GM15510 (cell line): ENCODE results near the gene ABCC4.

Source experiments
- POLR2A ChIP-seq: IDR thresholded peaks from 3 replicates; pipeline ENCODE4 v1.6.1; 2011; ENCODE audit warnings: borderline replicate concordance; ENCODE audit not compliant: insufficient read length; ENCODE audit errors: extremely low read depth

Gene ABCC4

DNA sequence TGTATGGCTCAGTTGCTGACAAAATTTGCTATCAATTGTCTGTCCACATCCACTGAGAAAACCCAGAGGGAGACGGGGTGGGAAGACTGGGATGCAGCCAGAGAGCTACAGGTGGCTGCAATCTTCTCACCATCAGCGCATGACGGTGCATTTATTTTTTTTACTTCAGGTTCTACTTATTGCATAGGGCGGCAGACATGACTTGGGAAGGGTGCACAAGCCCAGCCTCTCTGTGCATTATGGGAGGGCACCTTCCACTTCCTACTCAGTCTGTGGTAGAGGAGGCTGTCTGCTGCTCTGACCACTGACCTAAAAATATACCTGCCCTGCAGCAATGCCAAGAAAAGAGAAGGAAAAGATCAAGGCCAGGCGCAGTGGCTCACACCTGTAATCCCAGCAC, 73.1 kb downstream of the ABCC4 start:
- TF ChIP-seq POLR2A: no peak

DNA sequence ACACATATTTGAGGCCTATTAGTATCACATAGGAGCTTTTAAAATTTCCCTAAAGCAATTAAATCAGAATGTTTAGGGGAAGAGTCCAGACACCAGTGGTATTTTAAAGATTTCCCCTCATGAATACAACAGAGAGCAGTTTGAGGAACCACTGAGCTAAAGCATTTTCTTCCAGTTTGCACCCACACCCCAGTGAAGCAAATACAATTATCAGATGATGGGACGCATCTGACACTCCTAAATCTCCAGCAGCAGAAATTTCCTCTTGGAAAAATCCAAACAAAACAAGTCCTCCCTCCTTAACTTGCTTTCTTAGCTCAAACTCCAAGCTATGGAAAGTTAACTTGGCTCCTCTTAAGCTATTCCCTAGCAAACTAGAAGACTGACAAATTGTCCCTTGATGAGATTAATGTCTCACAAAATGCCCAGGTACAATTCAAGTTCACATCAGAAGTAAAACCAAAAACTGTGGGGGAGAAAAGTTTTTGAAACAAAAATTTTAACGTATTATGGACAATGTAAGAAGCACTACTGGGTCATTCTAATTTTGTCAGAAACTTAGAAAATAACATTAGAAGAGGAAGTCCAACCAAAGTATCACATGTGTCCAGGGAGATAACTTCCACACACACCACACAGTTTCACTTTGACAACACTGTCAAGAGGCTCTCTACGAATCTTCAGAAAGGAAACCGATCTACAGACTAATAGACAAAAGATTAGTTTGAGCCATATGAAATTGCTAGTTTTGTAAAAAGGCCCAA, 74.1 kb downstream of the ABCC4 start:
- no peak for TF ChIP-seq POLR2A

DNA sequence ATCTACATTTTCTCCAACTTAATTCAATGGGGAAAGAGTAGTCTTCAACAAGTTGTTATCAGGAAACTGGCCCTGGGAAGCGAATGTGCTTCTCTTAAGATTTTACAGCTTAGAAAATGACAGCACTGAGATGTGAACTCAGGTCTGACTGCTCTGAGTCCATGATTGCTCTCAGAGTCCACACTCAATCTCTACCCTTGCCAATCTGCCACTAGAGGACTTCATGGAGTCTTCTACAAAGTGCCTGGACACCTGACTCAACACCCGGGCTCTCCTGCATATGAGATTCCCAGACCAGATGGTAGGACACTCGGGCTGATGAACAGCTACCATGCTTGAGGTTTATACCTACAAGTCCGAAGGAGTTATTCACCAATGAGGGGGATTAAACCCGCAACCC, 74.8 kb downstream of the ABCC4 start:
- TF ChIP-seq POLR2A: no peak

DNA sequence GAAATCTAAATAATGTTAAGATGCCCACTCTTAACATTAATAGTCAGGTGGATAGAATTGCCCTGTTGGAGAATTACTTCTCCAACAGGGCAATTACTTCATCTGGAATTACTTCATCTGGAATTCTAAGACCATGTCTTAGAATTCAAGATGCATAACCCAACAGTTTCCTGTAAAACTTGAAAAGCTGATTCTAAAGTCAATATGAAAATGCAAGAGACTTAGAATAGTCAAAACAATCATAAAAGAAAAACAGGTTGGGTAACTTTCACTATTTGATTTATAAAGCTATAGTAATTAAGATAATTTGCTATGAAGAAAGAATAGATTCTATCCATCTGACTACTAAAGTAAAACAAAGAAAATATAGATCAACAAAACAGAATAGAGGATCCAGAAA, 75.2 kb downstream of the ABCC4 start:
- no peak for TF ChIP-seq POLR2A

DNA sequence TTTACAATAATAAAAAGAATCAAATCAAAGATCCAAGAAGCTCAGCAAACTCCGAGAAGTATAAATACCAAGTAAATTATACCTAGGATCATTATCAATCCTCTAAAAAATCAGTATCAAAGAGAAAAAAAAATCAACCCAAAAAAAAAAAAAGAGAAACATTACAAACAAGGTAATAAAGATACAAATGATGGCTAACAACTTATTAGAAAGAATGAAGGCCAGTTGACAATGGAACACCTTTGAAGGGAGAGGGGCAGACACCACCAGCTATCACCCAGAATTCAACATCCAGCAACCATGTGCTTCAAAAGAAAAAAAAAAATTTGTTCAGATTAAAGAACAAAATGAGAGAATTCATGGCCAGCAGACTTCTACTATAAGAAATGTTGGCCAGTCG, 77.2 kb downstream of the ABCC4 start:
- no peak for TF ChIP-seq POLR2A

DNA sequence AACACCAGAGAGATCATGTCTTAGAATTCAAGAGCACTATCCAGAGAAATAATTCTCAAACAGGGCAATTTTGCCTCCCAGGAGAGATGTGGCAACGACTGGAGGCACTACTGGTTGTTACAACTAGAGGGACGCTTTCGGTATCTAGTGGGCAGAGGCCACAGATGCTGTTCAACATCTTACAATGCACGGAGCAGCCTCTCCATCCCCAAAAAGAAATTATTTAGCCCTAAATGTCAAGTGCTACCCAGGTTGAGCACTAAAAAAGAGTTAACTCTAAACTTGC, 78.6 kb downstream of the ABCC4 start:
- TF ChIP-seq POLR2A: no peak

DNA sequence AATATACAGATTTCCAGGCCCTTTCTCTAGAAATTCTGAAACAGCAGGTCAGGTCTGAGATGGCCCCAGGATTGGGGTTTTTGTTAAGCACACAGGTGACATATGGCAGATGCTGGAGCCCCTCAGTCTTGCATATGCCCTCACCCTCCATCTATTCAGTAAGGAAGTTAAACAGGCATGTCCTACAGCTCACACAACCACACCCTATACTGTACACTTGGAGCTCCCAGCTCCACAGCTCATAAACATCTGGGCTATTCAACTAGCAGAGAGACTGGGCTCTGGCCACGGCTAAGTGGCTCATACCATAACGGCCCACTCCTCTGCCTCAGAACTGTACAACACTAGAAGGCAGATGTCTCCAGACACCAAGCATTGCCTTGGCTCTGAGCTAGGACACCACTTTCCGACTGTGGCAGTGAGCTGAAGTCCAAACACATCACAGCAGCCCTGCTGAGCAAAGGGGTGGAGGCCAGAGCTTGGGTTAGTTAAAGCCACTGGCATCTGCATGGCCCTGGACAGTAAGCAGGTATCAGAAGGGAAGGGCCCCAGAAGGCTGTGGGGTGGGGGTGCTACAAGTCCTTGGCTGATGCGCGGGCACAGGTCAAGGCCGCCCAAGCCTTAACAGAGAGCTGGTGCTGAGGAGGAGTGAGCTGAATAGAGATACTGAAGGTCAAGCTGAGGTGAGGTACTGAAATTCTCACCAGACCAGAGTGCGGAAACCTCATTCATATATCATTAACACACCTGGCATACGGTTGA, 79.1 kb downstream of the ABCC4 start:
- TF ChIP-seq POLR2A: no peak

DNA sequence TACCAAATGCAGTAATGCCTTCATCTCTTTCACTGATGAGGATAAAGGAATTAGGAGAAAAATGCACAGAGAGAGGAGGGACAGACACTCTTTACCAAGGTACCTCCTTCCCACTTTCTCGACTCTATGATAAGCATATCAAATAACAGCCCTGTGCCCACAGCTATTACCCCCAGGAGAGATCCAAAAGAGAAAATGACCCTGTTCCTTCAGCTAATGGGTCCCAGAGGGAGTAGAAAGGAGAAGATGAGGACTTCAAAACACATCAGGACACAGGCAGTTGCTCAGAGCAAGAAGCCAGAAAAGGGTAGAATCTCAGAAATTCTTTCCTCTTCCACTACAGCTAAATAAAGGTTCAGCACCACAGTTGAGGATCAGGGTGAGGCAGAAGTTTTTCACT, 80.6 kb downstream of the ABCC4 start:
- no peak for TF ChIP-seq POLR2A

DNA sequence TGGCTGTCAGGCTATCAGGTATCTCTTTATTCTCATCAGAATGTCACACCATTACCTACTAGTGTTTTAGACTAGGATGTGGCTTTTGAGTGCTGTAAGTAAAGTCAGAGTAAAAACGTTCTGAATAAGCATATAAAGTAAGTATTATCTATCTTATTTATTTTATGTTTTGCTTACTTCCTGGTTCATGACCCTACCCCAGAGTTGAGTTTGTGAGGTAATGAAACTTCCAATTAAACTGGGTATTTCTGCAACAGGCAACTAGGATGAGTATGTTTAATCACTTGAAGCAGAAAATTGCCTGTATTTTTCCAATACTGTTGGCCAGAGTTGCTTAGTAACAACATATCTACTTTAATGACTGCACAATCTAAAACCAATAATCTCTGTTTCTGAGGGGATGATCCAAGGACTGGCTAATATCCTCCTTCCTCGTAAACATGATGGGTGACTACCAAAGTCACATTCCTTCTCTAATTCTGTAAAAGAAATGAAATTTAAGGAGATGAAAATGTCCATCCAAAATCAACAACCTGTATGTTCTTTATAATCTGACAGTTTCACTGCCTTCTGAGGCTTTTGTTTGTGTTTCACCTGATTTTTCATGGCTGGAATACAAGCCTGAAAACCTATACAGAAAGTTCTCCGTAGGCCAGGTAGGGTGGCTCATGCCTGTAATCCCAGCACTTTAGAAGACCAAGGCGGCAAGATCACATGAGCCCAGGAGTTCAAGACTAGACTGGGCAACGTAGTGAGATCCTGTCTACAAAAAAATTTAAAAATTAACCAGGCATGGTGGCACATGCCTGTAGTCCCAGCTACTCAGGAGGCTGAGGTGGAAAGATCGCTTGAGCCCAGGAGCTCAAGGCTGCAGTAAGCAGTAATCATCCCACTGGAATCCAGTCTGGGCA, 83.1 kb downstream of the ABCC4 start:
- no peak for TF ChIP-seq POLR2A

DNA sequence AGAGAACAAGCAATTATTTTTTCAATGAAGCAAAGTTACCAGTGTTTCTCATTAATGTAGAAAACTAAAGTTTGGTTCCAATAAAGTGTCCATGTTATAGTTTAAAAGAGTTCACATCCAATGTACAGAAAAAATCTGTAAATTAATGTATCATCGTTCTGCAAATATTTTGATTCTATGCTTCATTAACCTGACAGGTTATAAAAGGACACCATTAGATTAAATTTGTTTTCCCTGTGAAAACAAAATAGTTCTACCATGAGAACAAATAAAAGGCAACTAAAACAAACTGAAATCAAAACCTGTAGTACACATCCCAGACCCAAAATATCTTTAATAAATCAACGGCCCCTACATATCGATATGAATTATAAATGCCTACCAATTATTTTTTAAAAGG, 85.1 kb downstream of the ABCC4 start:
- no peak for TF ChIP-seq POLR2A

DNA sequence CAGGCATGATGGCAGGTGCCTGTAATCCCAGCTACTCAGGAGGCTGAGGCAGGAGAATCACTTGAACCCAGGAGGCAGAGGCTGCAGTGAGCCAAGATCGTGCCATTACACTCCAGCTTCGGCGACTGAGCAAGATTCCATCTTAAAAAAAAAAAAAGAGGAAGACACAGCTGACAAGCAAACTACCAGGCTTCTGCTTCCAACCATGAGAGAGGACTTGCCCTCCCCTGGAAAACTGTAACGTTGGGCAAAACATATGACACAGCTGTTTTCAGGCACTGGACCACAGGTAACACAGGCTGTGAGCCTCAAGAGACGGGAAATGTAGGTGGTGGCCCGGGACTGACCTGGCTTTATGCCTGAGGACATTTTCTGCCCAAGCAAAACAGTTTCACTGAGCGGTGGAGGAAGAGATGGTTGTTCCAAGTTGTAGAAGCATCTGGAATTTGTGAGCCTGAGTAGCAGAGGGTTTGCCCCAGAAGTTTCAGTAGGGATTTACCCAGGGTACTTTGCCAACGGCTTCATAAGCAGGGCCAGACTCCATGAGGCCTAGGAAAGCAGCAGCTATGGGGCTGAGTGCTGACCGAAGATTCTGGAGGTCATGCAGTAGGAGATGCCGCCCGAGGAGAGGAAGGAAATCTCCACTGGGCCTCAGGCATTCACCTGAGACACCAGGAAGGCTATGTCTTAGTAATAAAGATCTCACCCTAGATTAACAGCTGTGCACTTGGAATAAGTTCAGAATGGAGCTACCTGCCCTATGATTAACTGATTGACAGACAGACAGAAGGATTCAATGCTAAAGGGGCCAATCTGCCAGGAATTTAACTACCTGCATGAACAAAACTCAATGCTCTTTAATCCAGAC, 88.0 kb downstream of the ABCC4 start:
- no peak for TF ChIP-seq POLR2A

DNA sequence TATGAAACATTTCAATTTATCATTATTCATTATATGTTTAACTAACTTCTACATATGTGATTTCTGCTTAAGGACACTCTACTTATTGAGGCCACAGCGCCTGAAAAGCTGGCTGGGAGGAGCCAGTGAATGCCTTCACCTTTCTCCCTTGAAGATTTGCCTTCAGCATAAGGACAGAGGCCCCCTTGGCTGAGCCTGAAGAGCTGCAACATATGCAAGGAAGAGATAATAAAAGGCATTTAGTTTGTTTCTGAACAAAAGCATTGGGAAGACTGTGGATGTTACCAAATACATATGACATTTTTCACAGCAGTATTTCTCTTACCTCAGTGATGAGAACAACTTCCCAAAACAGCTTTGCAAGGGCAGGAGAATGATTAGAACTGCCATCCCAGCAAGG, 92.1 kb downstream of the ABCC4 start:
- TF ChIP-seq POLR2A: no peak

DNA sequence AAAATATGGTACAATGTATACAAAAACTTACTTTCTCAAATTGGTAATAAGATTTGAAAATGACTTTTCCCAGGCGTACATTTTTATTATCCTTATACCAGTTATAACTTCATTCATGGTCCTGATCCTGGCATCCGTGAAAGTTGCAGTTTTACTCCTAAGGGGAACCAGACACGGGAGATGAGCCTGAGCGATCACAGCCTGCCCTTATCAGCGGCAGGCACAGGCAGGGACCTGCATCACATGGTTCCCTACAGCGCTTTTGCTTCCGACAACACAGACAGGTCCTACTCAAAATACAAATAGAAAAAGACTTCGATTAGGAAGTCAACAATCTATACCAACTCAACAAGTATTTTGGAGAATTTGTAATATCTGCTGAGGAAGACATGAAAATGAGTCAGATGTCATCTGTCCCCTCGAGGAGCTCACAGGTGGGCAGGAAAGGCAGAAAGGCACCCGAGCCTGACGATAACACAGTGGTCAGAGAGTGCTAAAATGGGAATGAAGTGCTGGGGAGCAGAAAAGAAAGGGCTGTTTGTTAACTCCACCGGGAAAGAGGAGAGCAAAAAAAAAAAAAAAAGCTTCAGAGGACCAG, 93.4 kb downstream of the ABCC4 start:
- TF ChIP-seq POLR2A: no peak

DNA sequence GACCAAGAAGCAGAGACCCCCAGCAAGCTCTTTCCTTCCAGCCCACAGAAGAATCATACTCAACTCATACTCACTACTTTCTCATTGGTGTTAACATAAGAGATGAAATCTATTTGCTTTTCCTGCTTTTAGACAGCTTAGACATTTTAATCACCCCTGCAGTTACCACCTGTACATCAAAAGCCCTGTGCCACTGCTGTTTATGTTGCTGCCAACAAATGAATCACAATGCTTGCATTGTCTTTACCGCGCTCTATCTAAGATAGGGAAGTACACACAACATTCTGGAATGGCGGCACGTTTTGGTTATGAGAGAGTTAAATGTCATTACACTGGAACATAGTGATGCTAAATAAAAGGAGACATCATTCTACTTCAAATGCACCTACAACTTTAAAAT, 95.1 kb downstream of the ABCC4 start:
- TF ChIP-seq POLR2A: no peak
